HG02623 (cell line): Measurements from ENCODE around the gene RASA4B.
"Not testable (repeated sequence)": the region's sequence is repeated elsewhere in the genome, so short reads cannot be mapped to it uniquely, and the experiment has no call there.

ENCODE experiments used
- ATAC-seq: cut with Tn5 transposase; IDR thresholded peaks from one replicate; pipeline ENCODE4 v1.9.1; 2021; ENCODE audit warnings: moderate library complexity; ENCODE audit not compliant: unreplicated experiment

The RASA4B gene

DNA sequence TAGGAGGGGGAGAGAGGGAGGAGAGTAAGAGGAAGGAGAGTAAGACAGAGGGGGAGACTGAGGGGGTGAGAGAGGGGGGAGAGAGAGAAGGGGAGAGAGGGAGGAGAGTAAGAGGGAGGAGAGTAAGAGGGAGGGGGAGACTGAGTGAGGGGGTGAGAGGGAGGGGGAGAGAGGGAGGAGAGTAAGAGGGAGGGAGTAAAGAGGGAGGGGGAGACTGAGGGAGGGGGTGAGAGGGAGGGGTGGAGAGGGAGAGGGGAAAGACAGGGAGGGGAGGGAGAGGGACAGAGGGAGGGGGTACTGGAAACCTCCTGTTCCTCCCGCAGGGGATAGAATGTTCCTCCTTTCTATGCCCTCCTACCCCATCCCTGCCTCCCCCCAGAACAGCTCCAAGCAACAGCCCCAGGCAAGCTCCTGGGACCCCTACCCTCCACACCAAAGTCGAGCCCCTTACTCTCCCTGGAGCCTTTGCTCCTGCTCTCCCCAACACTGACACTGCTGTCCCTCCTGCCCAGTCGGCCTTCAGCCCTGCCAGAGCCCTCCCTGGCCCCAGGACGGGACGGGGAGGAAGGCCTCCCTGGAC is 4.8 kb downstream of the RASA4B start:
- not testable (repeated sequence) for ATAC-seq

- ATAC-seq = peak; percentile 37
Observed at GRCh38 chr7:102511860-102512522, 5.6 kb downstream of the RASA4B start.

DNA sequence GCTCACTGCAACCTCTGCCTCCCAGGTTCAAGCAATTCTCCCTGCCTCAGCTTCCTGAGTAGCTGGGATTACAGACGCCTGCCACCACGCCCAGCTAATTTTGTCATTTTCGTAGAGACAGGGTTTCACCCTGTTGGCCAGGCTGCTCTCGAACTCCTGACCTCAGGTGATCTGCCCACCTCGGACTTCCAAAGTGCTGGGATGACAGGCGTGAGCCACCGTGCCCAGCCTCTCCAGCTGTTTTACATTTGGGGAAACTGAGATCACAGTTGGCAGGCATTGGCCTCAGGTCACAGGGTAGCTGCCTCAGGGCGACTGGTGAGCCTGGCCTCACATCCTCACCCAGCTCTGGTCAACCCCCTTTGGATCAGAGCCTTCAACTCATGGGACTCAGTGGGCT is 7.0 kb downstream of the RASA4B start:
- not testable (repeated sequence) for ATAC-seq

GRCh38 chr7:102507410-102508088 is 10.0 kb downstream of the RASA4B start:
- ATAC-seq = not testable (repeated sequence)

GRCh38 chr7:102505298-102506185 is 12.0 kb downstream of the RASA4B start:
- not testable (repeated sequence) for ATAC-seq

GRCh38 chr7:102503141-102503540 is 14.4 kb downstream of the RASA4B start:
- ATAC-seq = not testable (repeated sequence)

- not testable (repeated sequence) for ATAC-seq
Observed at GRCh38 chr7:102498321-102498720, 19.3 kb downstream of the RASA4B start.

DNA sequence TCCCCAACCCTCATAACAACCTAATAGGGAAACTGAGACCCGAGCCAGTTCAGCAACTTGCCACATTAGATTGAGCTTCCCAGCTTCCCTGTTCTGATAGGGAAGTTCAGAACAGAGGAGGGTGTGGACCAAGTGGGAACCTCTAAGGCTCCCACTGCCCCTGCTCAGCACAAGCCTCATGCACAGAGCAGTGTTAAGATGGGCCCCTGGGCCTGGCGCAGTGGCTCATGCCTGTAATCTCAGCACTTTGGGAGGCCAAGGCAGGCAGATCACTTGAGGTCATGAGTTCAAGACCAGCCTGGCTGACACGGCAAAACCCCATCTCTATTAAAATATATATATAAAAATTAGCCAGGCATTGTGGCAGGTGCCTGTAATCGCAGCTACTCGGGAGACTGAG is 20.3 kb downstream of the RASA4B start:
- ATAC-seq = not testable (repeated sequence)

GRCh38 chr7:102496861-102497260 is 20.7 kb downstream of the RASA4B start:
- not testable (repeated sequence) for ATAC-seq

DNA sequence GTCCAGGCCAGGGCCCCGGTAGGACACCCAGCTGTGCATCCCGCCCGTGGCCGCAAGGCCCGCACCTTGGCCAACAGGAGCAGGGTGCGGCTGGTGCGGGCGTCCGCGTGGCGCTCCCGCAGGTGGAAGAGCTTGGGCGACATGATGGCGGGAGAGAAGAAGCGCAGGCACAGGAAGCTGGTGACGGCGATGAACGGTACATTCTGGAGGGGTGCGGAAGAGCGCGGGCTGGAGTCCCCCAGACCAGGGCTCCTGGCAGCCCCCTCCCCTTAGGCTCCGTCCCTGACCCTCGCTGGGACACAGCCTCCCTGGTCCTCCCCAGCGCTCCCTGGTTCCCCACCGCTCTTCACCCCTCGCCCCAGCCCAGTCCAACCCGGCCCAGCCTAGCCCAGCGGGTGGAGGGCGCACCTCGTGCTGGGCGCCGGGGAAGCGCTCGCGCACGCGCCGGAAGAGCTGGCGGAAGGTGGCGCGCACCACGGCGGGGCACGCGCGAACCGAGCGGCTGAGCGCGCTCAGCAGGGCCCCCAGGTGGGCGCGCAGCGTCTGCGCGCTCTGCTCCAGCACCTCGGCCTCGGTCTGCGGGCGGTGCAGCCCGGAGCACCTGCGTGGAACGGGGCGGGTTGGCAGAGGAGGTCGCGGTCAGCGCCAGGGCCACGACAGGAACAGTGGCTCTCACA is 23.0 kb downstream of the RASA4B start:
- peak; percentile 73 for ATAC-seq

DNA sequence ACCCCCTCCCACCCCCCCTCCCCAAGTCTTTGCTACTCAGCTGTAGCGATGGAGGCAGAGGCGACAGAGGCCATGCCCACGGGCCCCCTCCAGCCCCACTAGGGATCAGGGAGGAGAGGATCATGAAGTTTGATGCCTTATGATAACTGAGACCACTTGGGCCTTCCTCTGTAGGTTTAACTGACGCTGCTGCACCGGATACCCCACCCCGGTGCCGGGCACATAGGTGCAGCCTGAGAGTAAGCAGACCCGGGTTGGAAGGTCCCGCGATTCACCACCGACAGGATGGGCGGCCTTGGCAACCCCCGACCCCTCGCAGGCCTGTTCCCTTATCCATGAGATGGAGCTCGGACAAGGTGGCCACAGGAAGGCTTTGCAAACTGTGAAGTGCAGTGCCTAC is 23.6 kb downstream of the RASA4B start:
- not testable (repeated sequence) for ATAC-seq

GRCh38 chr7:102493220-102493935 is 24.2 kb downstream of the RASA4B start:
- ATAC-seq = peak; percentile 30

DNA sequence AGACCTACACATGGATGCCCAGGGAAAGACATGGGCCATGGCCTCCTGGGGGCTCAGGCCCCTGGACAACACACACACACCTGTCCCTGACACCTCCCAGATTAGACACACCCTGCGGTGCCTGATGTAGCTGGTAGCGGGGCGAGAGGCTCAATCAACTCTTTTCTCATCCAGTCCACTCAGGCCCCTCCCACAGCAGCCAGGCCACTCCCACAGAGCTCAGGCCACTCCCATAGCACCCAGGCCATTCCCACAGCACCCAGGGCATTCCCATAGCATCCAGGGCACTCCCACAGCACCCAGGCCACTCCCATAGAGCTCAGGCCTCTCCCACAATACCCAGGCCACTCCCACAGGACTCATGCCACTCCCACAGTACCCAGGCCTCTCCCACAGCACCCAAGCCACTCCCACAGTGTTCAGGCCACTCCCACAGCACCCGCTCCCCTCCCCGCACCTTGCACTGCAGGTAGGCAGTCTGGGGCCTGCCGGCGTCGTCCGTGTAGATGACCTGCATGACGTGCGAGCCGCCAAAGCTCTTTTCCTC is 27.0 kb downstream of the RASA4B start:
- not testable (repeated sequence) for ATAC-seq

DNA sequence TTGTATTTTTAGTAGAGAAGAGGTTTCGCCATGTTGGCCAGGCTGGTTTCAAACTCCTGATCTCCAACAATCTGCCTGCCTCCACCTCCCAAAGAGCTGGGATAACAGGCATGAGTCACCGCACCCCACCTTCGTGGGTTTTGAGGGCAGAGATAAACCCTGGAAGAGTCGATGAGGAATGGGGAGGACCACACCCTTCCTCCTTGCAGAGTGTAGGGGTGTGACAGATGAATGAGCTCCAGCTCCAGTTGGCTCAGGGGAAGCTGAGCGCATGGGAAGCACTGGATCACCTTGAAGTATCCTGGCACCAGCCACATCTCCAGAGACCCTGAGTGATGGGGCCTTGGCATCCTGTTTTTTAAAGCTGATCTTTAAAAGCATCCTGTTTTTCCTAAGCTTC is 33.3 kb downstream of the RASA4B start:
- ATAC-seq = not testable (repeated sequence)

DNA sequence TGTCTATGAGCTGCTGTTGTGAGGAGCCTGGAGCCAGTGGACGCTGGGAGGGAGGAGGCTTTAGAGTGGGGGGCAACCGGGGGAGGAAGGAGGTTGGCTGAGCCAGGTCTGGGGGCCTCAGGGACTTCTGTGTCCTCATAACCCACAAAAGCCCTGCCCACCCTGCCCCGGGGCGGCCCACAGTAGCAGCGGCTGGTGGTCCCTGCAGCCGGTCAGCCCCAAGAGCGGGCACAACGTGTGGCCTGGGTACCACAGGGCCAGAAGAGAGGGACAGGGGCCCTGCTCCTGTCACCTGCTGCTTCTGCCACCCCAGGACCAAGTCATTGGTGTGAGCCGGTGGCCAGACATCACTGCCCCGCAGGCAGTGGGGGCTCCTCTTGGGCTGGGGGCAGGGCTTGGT is 35.6 kb downstream of the RASA4B start:
- ATAC-seq = not testable (repeated sequence)

DNA sequence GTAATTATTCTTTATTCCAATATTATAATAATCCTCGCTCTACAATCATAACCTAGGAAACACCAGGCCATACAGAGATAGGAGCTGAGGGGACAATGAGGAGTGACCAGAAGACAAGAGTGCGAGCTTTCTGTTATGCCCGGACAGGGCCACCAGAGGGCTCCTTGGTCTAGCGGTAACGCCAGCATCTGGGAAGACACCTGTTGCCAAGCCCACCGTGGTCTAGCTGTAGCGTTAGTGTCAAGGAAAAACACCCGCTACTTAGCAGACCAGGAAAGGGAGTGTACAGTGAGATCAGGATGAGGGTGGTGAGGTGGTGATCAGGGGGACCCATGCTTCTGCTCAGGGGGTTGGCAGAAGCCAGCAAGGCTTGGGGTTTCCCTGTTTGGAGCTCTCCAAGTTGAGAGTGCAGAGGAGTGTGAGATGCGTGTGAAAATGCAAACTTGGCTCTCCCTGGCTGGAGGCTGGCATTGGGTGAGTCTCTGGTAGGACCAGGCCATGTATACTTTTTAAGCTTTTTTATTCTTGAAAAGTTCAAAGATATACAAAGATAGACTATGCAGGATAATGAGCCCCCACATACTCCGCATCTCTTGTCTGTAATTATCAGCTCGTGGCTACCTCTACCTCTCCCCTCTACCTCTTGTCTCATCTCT is 37.5 kb downstream of the RASA4B start:
- ATAC-seq = not testable (repeated sequence)

GRCh38 chr7:102479209-102479584 is 38.4 kb downstream of the RASA4B start:
- peak; percentile 16 for ATAC-seq

- peak; percentile 82 for ATAC-seq
Observed at GRCh38 chr7:102478314-102479208, 39.0 kb downstream of the RASA4B start, which contains the start of gene POLR2J. Gene POLR2J (minus strand): TSS chr7:102478922. CDS start chr7:102478860, 62 bp downstream.
